ENCODE results near the gene CACNA1B. TPM values are rescaled to one million over a fixed set of nuclear protein-coding genes. Genes with fewer than 3 reads are reported as not detected.

Gene CACNA1B
- total RNA-seq, 1 experiment from 2014 or later: 7.8 TPM

DNA sequence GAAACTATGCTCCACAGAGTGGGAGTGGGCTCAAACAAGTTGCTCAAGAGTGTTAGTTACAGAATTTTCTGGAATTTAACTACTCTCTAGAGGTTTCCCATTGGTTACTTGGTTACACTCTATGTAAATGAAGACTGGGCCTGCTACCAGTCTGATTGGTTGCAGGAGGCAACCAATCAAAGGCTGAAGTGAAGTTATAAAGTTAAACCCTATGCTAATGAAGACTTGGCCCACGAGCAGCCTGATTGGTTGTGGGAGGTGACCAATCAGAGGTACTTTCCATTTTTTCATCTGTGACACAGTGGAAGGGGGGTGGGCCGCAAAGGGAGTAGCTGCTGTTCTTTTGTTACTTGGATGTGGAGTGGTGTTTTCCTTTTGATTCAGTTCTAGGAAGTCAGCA, 69.4 kb downstream of the CACNA1B start:
- no peak overlapping the region for H3K9ac ChIP-seq (ENCODE audit: extremely low read depth, insufficient read length, low read length)
- H3T11ph ChIP-seq (ENCODE audit: low read length): no peak overlapping the region
- no peak overlapping the region for H2BK20ac ChIP-seq (ENCODE audit: low read depth, low read length, poor library complexity, severe bottlenecking)
- no peak overlapping the region for H3K23ac ChIP-seq (ENCODE audit: insufficient read length, low read depth, low read length)
- H3K36me3 Mint-ChIP-seq (ENCODE audit: insufficient read depth in 1 of 3, low read depth in 3 of 3): peaks cover 31 to 48% (median 45%) of the 10 kb centered on the region in 3 experiments
- H4K20me1 ChIP-seq (ENCODE audit: control insufficient read depth, insufficient read depth, insufficient read length): peaks cover 3% of the 10 kb centered on the region
- no peaks in the 10 kb centered on the region for H3K27me3 ChIP-seq (ENCODE audit: insufficient read depth, low read length)
- H3K18ac ChIP-seq (ENCODE audit: insufficient read length, low read depth, low read length): no peak overlapping the region
- no peak overlapping the region for H2BK120ac ChIP-seq (ENCODE audit: low read depth, low read length, poor library complexity, severe bottlenecking)
- no peak overlapping the region for H3K4ac ChIP-seq (ENCODE audit: low read depth, low read length)
- H2AFZ ChIP-seq (ENCODE audit: low read length): no peak overlapping the region
- H3K4me1 ChIP-seq (ENCODE audit: insufficient read depth, low read length): no peaks in the 10 kb centered on the region
- no peak overlapping the region for H4K91ac ChIP-seq (ENCODE audit: insufficient read length, low read depth, low read length)
- H3K23me2 ChIP-seq (ENCODE audit: insufficient read length, low read depth, low read length, poor library complexity, severe bottlenecking): no peaks in the 10 kb centered on the region
- WGBS (ENCODE audit: extremely low coverage, insufficient read length, low lambda C conversion rate): no CpG with 5 or more reads among the region's 2 CpGs
- no peak overlapping the region for H2BK5ac ChIP-seq (ENCODE audit: insufficient read length, low read length)
- H3K79me1 ChIP-seq (ENCODE audit: insufficient read depth, low read depth, low read length, poor library complexity, severe bottlenecking): no peaks in the 10 kb centered on the region
- H3K4me2 ChIP-seq (ENCODE audit: insufficient read depth, insufficient read length, low read length): no peak overlapping the region
- no peak overlapping the region for H2AK5ac ChIP-seq (ENCODE audit: insufficient read length, low read length)
- no peak for DNase-seq
- no peak overlapping the region for H4K8ac ChIP-seq (replicated peaks; ENCODE audit: insufficient read length, low read depth, low read length)
- no peak overlapping the region for H3K27ac ChIP-seq (ENCODE audit: insufficient read length, low read depth, low read length)
- H3K9me3 ChIP-seq (ENCODE audit: control insufficient read depth, low read depth, low read length): peaks cover 52% of the 10 kb centered on the region
- no peak overlapping the region for H4K5ac ChIP-seq (ENCODE audit: insufficient read length, low read depth, low read length)
- H2BK15ac ChIP-seq (ENCODE audit: low read depth, low read length): no peak overlapping the region
- TF ChIP-seq, protein P1, sequence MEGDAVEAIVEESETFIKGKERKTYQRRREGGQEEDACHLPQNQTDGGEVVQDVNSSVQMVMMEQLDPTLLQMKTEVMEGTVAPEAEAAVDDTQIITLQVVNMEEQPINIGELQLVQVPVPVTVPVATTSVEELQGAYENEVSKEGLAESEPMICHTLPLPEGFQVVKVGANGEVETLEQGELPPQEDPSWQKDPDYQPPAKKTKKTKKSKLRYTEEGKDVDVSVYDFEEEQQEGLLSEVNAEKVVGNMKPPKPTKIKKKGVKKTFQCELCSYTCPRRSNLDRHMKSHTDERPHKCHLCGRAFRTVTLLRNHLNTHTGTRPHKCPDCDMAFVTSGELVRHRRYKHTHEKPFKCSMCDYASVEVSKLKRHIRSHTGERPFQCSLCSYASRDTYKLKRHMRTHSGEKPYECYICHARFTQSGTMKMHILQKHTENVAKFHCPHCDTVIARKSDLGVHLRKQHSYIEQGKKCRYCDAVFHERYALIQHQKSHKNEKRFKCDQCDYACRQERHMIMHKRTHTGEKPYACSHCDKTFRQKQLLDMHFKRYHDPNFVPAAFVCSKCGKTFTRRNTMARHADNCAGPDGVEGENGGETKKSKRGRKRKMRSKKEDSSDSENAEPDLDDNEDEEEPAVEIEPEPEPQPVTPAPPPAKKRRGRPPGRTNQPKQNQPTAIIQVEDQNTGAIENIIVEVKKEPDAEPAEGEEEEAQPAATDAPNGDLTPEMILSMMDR (conservative IDR thresholded peaks at IDR 0.05): no peak
- H3K14ac ChIP-seq (ENCODE audit: insufficient read depth, low read length): no peak overlapping the region
- no peak overlapping the region for H3K4me3 Mint-ChIP-seq
- H3K56ac ChIP-seq (ENCODE audit: insufficient read length, low read depth, low read length): no peak overlapping the region
- peaks cover 49 to 57% of the 10 kb centered on the region in 2 experiments for H3K9me3 Mint-ChIP-seq
- H3K4me1 Mint-ChIP-seq: no peaks in the 10 kb centered on the region
- no peak overlapping the region for H3K27ac Mint-ChIP-seq
- no peaks in the 10 kb centered on the region for H3K79me2 ChIP-seq (ENCODE audit: insufficient read depth, low read length)
- peaks cover 2% of the 10 kb centered on the region for H3K27me3 Mint-ChIP-seq (ENCODE audit: low read depth)
- no peak overlapping the region for H2BK12ac ChIP-seq (ENCODE audit: insufficient read length, low read depth, low read length)
